Choroid plexus epithelial cell (primary cell): Measurements from ENCODE around the gene RPL39L.
A peak's percentile ranks its signal among the peaks of the same experiment; 100 is the strongest.

Experiments
- DNase-seq: peaks from one replicate; pipeline ENCODE4 v3.0.0-alpha.2; 2010; ENCODE audit warnings: low read depth
- H3K4me3 ChIP-seq: 2 replicates; pipeline ENCODE4 v1.5.1; 2011; ENCODE audit warnings: low read depth, mild to moderate bottlenecking, control low read depth, low read length, moderate library complexity
- CTCF ChIP-seq: conservative IDR thresholded peaks from 2 replicates; pipeline ENCODE4 v1.5.1; 2011; ENCODE audit warnings: low read depth, mild to moderate bottlenecking, control low read depth, inconsistent platforms, low read length, moderate library complexity

The RPL39L gene

GRCh38 chr3:187165144-187165543 is 25.8 kb upstream of the RPL39L start:
- peak; percentile 61 for TF ChIP-seq CTCF
- DNase-seq = peak; percentile 75
- H3K4me3 ChIP-seq = no peak overlapping the region

GRCh38 chr3:187162265-187162953 is 23.1 kb upstream of the RPL39L start:
- DNase-seq = no peak
- TF ChIP-seq CTCF = no peak
- no peak overlapping the region for H3K4me3 ChIP-seq

- peak; percentile 23 for TF ChIP-seq CTCF
- no peak overlapping the region for H3K4me3 ChIP-seq
- no peak for DNase-seq
Observed at GRCh38 chr3:187161556-187161955, 22.3 kb upstream of the RPL39L start.

GRCh38 chr3:187150599-187150998 is 11.3 kb upstream of the RPL39L start:
- no peak overlapping the region for H3K4me3 ChIP-seq
- peak; percentile 20 for TF ChIP-seq CTCF

GRCh38 chr3:187150186-187150585 is 10.9 kb upstream of the RPL39L start:
- no peak overlapping the region for H3K4me3 ChIP-seq
- DNase-seq = no peak
- TF ChIP-seq CTCF = no peak

More at GRCh38 chr3:187150599-187150998, 11.3 kb upstream of the RPL39L start:
- no peak for DNase-seq

GRCh38 chr3:187146389-187146788 is 7.1 kb upstream of the RPL39L start:
- H3K4me3 ChIP-seq = no peak overlapping the region
- TF ChIP-seq CTCF = no peak
- no peak for DNase-seq
